Measurements from ENCODE around the gene CCNH.

- TF ChIP-seq MAX (IDR thresholded peaks at IDR 0.05; ENCODE audit: low read depth) (no peak), CTCF (IDR thresholded peaks at IDR 0.05) (no peak), EP300 (IDR thresholded peaks at IDR 0.05; ENCODE audit: borderline replicate concordance in 1 of 2, low read depth in 1 of 2, low read length in 1 of 2) (no peak), REST (IDR thresholded peaks at IDR 0.05; ENCODE audit: low read depth, low read length) (no peak), FOSL2 (IDR thresholded peaks at IDR 0.05; ENCODE audit: borderline replicate concordance, low read depth) (no peak), TAF1 (IDR thresholded peaks at IDR 0.05; ENCODE audit: borderline replicate concordance, low read depth, low read length) (no peak)
Observed at GRCh38 chr5:87389296-87390034, 23.3 kb downstream of the CCNH start.
